OCI-LY3 (cell line): ENCODE measurements around the gene TAB3.

Experiments
- EZH2phosphoT487 ChIP-seq: fragments of 200-600 bp; shearing (Covaris generic); IDR thresholded peaks from 2 replicates; pipeline ENCODE4 v1.6.1; 2018; ENCODE audit warnings: antibody characterized with exemption, mixed run types, low read depth
- TF ChIP-seq, protein P1 (sequence below): fragments of 200-600, 300-600 bp; sonication (generic); IDR thresholded peaks from 2 replicates; pipeline ENCODE4 v1.5.1; 2014; ENCODE audit warnings: antibody characterized with exemption, low read length, low read depth

DNA sequence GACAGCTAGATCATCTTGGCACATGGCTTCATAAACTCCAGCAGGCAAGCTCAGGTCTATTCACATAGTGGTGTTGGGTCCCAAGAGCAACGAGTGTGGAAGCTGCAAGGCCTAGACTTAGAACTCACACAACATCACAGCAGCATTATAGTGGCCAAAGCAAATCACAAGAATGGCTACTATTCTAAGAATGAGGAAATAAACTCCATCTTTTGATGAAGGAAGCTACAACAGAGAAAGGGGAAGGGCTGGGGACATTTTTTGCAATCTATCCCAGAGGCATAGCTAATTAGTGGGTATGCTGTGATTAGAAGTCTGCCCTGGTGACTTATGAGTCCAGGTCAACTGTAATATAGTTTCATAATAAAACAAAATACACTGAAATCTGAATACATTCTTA is 42.9 kb upstream of the TAB3 start:
- TF ChIP-seq, protein P1, sequence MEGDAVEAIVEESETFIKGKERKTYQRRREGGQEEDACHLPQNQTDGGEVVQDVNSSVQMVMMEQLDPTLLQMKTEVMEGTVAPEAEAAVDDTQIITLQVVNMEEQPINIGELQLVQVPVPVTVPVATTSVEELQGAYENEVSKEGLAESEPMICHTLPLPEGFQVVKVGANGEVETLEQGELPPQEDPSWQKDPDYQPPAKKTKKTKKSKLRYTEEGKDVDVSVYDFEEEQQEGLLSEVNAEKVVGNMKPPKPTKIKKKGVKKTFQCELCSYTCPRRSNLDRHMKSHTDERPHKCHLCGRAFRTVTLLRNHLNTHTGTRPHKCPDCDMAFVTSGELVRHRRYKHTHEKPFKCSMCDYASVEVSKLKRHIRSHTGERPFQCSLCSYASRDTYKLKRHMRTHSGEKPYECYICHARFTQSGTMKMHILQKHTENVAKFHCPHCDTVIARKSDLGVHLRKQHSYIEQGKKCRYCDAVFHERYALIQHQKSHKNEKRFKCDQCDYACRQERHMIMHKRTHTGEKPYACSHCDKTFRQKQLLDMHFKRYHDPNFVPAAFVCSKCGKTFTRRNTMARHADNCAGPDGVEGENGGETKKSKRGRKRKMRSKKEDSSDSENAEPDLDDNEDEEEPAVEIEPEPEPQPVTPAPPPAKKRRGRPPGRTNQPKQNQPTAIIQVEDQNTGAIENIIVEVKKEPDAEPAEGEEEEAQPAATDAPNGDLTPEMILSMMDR = no peak
- TF ChIP-seq EZH2phosphoT487 = no peak
